Iris pigment epithelial cell (primary cell): ENCODE results near the gene OR5K2.

Source experiments
- DNase-seq: peaks from one replicate; pipeline ENCODE4 v3.0.0-alpha.2; 2011; ENCODE audit warnings: low read depth

The OR5K2 gene

GRCh38 chr3:98522544-98523281 is 25.2 kb downstream of the OR5K2 start, which contains the start of gene CLDND1:
CLDND1 (minus strand) TSS chr3:98522902; CDS start chr3:98521424, 1,478 bp downstream.
- peak; percentile 97 for DNase-seq

GRCh38 chr3:98525494-98525893 is 28.0 kb downstream of the OR5K2 start:
- no peak for DNase-seq

DNA sequence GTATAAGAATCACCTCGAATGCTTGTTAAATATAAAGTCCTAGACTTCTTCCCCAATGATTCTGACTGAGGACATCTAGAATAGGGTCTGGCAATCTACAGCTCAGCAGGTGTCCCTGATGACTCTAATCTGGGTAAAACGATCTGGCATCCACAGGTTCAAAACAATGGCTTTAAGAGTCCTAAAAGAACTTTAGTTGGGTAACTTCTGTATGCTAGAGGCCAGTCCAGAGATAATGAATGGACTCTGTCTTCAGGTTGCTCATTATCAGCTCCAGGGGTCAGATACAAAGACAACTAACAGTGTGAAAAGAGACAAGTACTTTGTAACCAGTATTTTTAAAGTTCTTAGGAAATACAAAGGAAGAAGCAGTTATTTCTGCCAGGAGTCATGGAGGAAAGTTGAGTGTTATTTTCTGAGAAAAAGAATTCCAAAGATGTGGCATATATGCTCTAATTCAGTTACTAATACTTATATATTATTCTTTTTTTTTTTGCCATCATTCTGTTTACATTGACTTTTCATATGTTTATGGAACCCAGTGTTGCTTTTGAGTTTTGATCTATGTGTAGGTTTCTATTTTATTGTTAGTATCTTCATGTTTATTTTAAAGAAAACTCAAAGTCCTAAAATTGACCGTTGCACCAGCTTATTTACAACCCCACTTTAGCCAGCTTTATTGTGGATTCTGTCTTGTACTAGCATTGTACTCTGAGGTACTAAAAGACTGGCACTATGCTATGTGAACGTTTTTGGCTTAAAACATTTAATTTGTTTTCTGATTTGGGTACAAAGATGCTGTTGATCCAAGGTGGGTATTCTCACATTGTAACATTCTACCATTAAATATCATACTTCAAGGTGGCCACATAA is 31.2 kb downstream of the OR5K2 start:
- DNase-seq: no peak

DNA sequence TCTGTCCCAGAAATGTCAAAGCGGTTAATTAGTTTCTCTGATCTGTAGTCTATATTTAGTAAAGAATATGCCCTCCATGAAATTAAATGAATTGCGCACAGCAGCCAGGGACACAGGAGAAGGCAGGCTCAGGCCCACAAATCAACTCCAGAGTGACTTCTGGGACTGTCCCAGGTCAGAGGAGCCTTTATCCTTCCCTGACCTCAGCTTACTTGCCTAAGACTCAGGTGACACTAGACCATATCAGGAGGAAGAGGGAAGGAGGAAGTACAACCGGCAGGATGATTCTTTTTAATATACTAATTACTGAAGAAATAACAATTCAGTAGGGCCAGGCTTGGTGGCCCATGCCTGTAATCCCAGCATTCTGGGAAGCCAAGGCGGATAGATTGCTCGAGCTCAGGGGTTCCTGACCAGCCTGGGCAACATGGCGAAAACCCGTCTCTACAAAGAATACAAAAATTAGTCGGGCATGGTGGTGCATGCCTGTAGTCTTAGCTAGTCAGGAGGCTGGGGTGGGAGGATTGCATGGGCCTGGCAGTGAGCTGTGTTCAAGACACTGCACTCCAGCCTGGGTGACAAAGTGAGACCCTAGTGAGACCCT is 32.5 kb downstream of the OR5K2 start:
- DNase-seq: no peak

- no peak for DNase-seq
These were observed 33.2 kb downstream of the OR5K2 start for GRCh38 chr3:98530676-98531075.

GRCh38 chr3:98531622-98532274 is 34.3 kb downstream of the OR5K2 start, which contains the start of gene GPR15:
GPR15 (plus strand) TSS chr3:98531978; CDS start chr3:98532034, 56 bp downstream.
- DNase-seq: no peak

DNA sequence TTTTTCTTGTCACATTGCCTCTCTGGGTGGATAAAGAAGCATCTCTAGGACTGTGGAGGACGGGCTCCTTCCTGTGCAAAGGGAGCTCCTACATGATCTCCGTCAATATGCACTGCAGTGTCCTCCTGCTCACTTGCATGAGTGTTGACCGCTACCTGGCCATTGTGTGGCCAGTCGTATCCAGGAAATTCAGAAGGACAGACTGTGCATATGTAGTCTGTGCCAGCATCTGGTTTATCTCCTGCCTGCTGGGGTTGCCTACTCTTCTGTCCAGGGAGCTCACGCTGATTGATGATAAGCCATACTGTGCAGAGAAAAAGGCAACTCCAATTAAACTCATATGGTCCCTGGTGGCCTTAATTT is 34.8 kb downstream of the OR5K2 start:
- no peak for DNase-seq

GRCh38 chr3:98532709-98533571 is 35.5 kb downstream of the OR5K2 start:
- DNase-seq: no peak

DNA sequence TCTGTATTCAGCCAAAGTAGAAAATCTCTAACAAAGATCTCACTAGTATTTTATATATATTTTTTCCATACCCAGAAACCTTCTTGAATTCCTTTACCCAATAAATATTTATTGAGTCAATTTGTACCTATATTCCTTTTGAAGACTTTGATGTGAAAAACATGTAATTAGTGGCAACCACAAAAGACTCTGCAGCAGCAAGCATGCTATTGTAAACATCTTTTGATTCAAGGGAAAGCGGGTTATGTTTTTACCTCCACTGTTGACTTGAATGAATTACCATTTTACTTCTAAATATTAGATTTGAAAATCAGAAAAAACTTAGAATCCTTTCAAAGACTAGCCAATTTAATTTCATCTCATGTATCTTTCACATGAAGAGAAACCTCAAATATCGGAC is 36.7 kb downstream of the OR5K2 start:
- no peak for DNase-seq

DNA sequence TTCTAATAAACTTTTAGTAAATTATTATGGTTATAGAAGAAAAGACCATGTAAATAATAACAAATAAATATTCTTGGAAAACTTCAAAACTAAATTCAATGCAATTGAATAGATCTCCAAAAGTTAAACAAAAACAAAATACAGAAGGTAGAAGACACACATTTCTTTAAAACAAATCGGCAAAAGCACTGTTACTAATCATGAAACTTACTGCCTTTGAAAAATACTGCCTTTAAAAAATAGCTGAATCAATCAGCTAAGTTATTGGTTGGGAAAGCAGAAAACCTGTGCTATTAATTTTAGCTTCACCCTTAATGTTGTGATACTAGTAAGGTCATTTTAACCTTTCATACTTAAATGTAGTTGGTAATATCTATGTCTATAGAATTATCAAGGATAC is 37.3 kb downstream of the OR5K2 start:
- DNase-seq: no peak

- DNase-seq: no peak
These were observed 39.1 kb downstream of the OR5K2 start for GRCh38 chr3:98536456-98537017.

DNA sequence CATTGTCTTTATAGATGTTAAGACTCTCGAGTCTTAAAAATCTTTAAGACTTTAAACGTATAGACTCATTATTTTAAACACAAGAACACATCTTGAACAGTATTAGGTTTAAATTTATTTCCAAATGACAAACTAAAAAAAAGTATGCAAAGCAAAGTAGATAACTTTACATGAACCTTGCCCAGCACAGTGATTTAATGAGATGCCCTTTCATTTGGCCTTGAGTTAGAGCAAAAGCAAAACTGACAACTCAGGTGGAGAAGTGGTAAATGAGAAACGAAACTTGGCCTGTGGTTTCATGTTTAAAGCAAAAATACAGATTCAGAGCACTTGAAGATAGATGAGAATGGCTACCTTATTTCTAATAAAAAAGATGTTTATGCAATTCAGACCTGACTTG is 42.9 kb downstream of the OR5K2 start:
- no peak for DNase-seq

GRCh38 chr3:98541695-98542094 is 44.2 kb downstream of the OR5K2 start:
- no peak for DNase-seq

GRCh38 chr3:98542623-98543022 is 45.1 kb downstream of the OR5K2 start:
- no peak for DNase-seq

- DNase-seq: no peak
These were observed 48.5 kb downstream of the OR5K2 start for GRCh38 chr3:98545940-98546339.
